GM08714 (cell line): Measurements from ENCODE around the gene CFAP74.
A peak's percentile ranks its signal among the peaks of the same experiment; 100 is the strongest.

Experiments
- H3K4me3 ChIP-seq: fragments of 200-500 bp; sonication (Bioruptor generic); 2 replicates; pipeline ENCODE4 v1.5.1; 2014; ENCODE audit warnings: mild to moderate bottlenecking, low read length, inconsistent platforms
- ZNF274 ChIP-seq: IDR thresholded peaks from 2 replicates; pipeline ENCODE4 v1.6.1; 2012; ENCODE audit warnings: mild to moderate bottlenecking, low read depth, low read length

Gene CFAP74

DNA sequence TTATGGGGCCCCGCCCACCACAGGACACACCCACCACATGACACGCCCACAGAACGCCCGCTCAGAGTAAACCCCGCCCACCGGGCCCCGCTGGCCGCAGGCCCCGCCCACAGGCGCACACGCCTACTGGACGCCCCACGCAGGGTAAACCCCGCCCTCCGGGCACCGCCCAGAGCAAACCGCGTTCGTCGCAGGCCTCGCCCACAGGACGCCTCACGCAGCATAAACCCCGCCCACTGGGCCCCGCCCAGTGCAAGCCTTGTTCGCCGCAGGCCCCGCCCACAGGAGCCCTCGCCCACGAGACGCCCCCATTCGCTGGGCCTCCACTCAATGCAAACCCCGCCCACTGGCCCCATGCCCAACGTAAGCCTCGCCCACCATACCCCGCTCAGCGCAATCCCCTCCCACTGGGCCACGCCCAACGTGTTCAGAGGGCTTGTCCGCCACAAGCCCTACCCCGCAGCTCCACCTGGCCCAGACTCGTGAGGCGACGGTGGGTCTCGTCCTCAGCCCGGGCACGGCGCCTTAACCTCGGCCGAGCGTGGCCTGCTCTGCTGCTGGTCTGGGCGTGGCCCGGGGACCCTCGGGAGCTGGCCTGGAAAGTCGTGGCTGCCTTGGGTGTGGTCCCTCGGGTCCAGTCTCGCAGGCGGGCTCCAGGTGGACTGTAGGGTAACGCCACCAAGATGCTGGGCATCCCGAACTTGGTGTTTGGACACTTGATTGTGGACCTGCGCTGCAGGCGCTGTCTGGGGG lies 84.1 kb downstream of the CFAP74 start:
- no peak for TF ChIP-seq ZNF274
- H3K4me3 ChIP-seq: peak overlapping the region; percentile 60; the same call in 1 of the 2 replicates

DNA sequence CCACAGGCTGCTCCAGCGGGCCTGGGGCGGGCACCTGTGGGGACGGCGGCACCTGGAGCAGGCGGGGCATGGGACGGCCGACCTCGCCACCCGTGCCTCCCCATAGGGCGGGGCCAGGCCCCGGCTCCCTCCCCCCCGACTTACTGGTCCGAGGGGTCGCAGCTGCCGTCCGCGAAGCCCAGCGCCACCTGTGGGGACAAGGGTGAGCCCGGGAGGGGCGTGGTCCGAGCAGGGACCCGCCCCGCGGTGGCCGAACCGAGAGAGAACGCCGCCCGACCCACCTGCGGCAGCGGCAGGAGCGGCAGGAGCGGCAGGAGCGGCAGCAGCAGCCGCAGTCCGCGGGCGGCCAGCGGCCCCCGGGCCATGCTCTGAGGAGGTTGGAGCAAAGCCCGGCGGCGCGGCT lies 84.7 kb downstream of the CFAP74 start, which contains the start of gene TMEM52:
TSS of gene TMEM52 (minus strand) at position 379 of the 403 bp plus-strand sequence. CDS start at position 365, 14 bp downstream.
- TF ChIP-seq ZNF274: no peak
- peak within 1 kb of the TSS; percentile 60; the same call in 1 of the 2 replicates for H3K4me3 ChIP-seq

- no peak for TF ChIP-seq ZNF274
- peak overlapping the region; percentile 60; the same call in 1 of the 2 replicates for H3K4me3 ChIP-seq
Measured at GRCh38 chr1:1917995-1918900, 85.3 kb downstream of the CFAP74 start.

- no peak for TF ChIP-seq ZNF274
Measured at GRCh38 chr1:1917304-1917976, 86.1 kb downstream of the CFAP74 start.

DNA sequence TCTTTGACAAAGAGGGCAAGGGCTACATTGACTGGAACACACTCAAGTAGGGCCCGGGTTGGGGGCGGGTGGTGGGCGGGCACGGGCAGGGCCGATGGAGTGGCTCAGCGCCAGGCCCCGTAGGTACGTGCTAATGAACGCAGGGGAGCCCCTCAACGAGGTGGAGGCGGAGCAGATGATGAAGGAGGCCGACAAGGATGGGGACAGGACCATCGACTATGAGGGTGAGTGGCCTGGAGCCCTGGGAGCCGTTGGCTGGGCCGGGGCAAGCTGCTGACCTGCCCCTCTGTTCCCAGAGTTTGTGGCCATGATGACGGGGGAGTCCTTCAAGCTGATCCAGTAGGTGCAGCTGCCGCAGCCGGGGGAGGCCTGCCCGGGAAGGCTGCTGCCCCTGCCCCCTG lies 86.7 kb downstream of the CFAP74 start:
- no peak for TF ChIP-seq ZNF274
- H3K4me3 ChIP-seq: no peak overlapping the region

More at GRCh38 chr1:1917304-1917976, 86.1 kb downstream of the CFAP74 start:
- H3K4me3 ChIP-seq: no peak overlapping the region

DNA sequence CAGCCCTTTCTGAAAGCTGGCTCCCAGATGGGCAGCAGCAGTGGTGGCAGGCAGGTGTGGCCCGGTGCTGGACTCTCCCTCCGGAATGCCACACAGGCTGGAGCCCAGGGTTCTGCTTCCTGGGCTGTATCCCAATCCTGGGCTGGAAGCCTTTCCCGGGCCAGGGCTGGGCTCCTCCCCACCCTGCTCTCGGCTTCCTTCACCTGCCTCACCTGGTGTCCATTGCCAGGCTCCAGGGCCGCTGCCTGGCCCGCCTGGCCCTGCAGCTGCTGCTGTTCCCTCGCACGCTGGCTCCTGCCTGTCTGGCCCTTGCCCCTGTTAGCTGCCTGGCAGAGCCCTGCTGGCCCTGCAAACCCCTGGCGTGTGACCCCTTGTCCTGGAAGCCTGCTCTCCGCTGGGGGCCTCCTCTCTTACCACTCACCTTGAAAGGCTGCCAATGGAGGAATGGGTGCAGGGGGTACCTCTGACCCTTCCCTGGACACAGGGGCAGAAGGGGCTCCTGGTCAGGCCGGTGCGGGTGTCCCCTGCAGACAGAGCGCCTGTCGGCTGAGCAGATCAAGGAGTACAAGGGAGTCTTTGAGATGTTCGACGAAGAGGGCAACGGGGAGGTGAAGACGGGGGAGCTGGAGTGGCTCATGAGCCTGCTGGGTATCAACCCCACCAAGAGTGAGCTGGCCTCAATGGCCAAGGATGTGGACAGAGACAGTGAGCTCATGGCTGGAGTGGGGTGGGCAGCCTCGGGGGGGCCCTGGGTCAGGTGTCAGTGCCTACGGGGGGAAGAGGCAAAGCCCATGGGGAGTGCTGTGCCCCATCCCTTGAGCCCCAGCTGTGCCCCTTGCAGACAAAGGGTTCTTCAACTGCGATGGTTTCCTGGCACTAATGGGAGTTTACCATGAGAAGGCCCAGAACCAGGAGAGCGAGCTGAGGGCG lies 87.4 kb downstream of the CFAP74 start:
- no peak overlapping the region for H3K4me3 ChIP-seq
- no peak for TF ChIP-seq ZNF274

DNA sequence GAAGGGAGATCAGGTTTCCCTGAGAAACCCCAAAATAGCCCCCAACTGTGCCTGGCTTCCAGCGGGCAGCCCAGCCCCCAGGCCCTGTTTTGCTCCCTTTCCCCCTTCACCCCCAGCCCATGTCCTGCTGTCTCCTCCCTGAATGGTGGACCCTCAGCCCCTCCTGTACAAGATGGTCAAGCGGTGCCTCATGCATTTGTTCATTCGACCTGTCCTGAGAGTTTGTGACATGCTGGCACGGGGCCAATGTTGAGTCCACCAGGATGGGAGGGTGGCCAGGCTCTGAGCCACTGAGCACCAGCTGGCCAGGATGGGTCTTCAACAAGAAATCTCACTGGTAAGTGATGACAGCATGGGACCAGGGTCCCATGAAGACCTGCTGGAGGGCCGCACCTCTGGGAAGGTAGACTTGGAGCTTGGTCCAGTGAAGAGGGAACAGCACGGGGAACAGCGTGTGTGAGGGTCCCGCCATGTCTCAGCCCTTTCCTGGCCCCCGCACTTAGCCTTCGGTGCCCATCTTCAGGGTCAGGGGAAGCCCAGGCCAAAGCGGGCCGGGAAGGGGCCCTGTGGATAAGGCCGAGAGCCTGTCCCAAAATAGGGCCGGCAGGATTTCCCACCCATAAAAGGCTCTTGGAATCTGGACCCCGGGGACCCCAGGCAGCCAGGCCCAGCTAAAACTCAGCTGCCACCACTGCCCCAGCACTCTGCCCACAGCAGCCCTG lies 88.5 kb downstream of the CFAP74 start, which contains the start of gene CALML6:
TSS of gene CALML6 (plus strand) at position 290 of the 722 bp plus-strand sequence. CDS start at position 311, 21 bp downstream.
- no peak for TF ChIP-seq ZNF274
- no peak within 1 kb of the TSS for H3K4me3 ChIP-seq

- no peak for TF ChIP-seq ZNF274
- H3K4me3 ChIP-seq: no peak overlapping the region
Measured at GRCh38 chr1:1914101-1914970, 89.2 kb downstream of the CFAP74 start.

- no peak for TF ChIP-seq ZNF274
- no peak overlapping the region for H3K4me3 ChIP-seq
Measured at GRCh38 chr1:1911350-1912041, 92.1 kb downstream of the CFAP74 start.

GRCh38 chr1:1910651-1911331 lies 92.8 kb downstream of the CFAP74 start:
- no peak for TF ChIP-seq ZNF274
- no peak overlapping the region for H3K4me3 ChIP-seq
